SK-N-SH (cell line): ENCODE measurements around the gene TOP3B.

Source experiments
- CTCF ChIP-seq: fragments of 200-600 bp; sonication (generic); IDR thresholded peaks from 2 replicates; pipeline ENCODE4 v1.6.1; 2017; ENCODE audit warnings: antibody characterized with exemption, mild to moderate bottlenecking, moderate library complexity
- EP300 ChIP-seq, 2 experiments: IDR thresholded peaks; 2 replicates each; pipeline versions ENCODE4 v1.4.0 to v1.6.1; 2012; ENCODE audit warnings: borderline replicate concordance in 1 of 2, low read depth in 1 of 2, low read length in 1 of 2
- EZH2phosphoT487 ChIP-seq: fragments of 200-600 bp; sonication (generic); IDR thresholded peaks from 2 replicates; pipeline ENCODE4 v1.6.1; 2017; ENCODE audit warnings: low read depth, mixed run types, mild to moderate bottlenecking, antibody characterized with exemption, moderate library complexity, borderline replicate concordance
- MAX ChIP-seq: IDR thresholded peaks from 2 replicates; pipeline ENCODE4 v1.4.0; 2012; ENCODE audit warnings: low read depth
- SMC3 ChIP-seq: IDR thresholded peaks from 2 replicates; pipeline ENCODE4 v1.6.1; 2012; ENCODE audit warnings: low read depth, low read length, improper control_type of control experiment
- TAF1 ChIP-seq: IDR thresholded peaks from 2 replicates; pipeline ENCODE4 v1.6.1; 2012; ENCODE audit warnings: low read depth, mild to moderate bottlenecking, low read length, moderate library complexity, borderline replicate concordance

GRCh38 chr22:22022947-22023534, 40.5 kb upstream of the TOP3B start:
- no peak for TF ChIP-seq EZH2phosphoT487
- TF ChIP-seq EP300 (IDR thresholded peaks at IDR 0.05; ENCODE audit: borderline replicate concordance in 1 of 2, low read depth in 1 of 2, low read length in 1 of 2) = no peak
- no peak for TF ChIP-seq SMC3
- TF ChIP-seq CTCF = no peak
- TF ChIP-seq MAX = no peak
- TF ChIP-seq TAF1 = no peak
